ENCODE data around the gene ST7. TPM values are rescaled to one million over a fixed set of nuclear protein-coding genes. Genes with fewer than 3 reads are reported as not detected.

Gene ST7
- total and polyA plus RNA-seq, 2 donors (not counting 1 experiment from before 2014, with no cell fraction given), result 20.0 to 28.6 TPM

GRCh38 chr7:117082647-117083046 lies 129.3 kb downstream of the ST7 start:
- Histone ChIP-seq H3K4me1 (ENCODE audit: control insufficient read depth, extremely low read depth, insufficient read depth, low read length) (peaks cover 2% of the 10 kb centered on the region), H3K27ac (ENCODE audit: insufficient read depth, low read length) (no peak overlapping the region), H3K79me2 (ENCODE audit: control insufficient read depth, insufficient read depth, low read length) (no peaks in the 10 kb centered on the region), H4K20me1 (ENCODE audit: control insufficient read depth, extremely low read depth, insufficient read depth, low read length) (no peaks in the 10 kb centered on the region), H3K4me2 (ENCODE audit: extremely low read depth, insufficient read depth, low read length) (no peak overlapping the region), H3K4me3 (replicated peaks in 1 of 4; ENCODE audit: control extremely low read depth in 1 of 4, insufficient read depth in 1 of 4, low read depth in 3 of 4, low read length in 4 of 4) (no peak overlapping the region), H3K9ac (ENCODE audit: insufficient read depth, low read length) (no peak overlapping the region), H2AFZ (ENCODE audit: low read length) (no peak overlapping the region), H3K36me3 (ENCODE audit: control insufficient read depth, insufficient read depth, low read length) (no peaks in the 10 kb centered on the region), H3K9me3 (ENCODE audit: control insufficient read depth, insufficient read depth, low read depth, low read length) (no peaks in the 10 kb centered on the region), H3K27me3 (ENCODE audit: control insufficient read depth, insufficient read depth, low read length) (no peaks in the 10 kb centered on the region)
- peak in 1 of 2 donors; percentile 26 for DNase-seq (ENCODE audit: low read depth in 2 of 2)
- TF ChIP-seq CTCF (conservative IDR thresholded peaks at IDR 0.05 in 1 of 2, IDR thresholded peaks at IDR 0.05 in 1 of 2; ENCODE audit: low read depth in 1 of 2, low read length in 2 of 2) (no peak), EZH2 (IDR thresholded peaks at IDR 0.05; ENCODE audit: low read length, missing control alignments) (no peak)

GRCh38 chr7:117083648-117084047 lies 130.3 kb downstream of the ST7 start:
- no peaks in the 10 kb centered on the region for H4K20me1 ChIP-seq (ENCODE audit: control insufficient read depth, extremely low read depth, insufficient read depth, low read length)
- no peak overlapping the region for H3K9ac ChIP-seq (ENCODE audit: insufficient read depth, low read length)
- peaks cover 2% of the 10 kb centered on the region for H3K4me1 ChIP-seq (ENCODE audit: control insufficient read depth, extremely low read depth, insufficient read depth, low read length)
- no peaks in the 10 kb centered on the region for H3K9me3 ChIP-seq (ENCODE audit: control insufficient read depth, insufficient read depth, low read depth, low read length)
- no peak overlapping the region for H3K4me2 ChIP-seq (ENCODE audit: extremely low read depth, insufficient read depth, low read length)
- H3K27ac ChIP-seq (ENCODE audit: insufficient read depth, low read length), result no peak overlapping the region
- H3K36me3 ChIP-seq (ENCODE audit: control insufficient read depth, insufficient read depth, low read length), result no peaks in the 10 kb centered on the region
- H3K79me2 ChIP-seq (ENCODE audit: control insufficient read depth, insufficient read depth, low read length), result no peaks in the 10 kb centered on the region
- no peak overlapping the region for H2AFZ ChIP-seq (ENCODE audit: low read length)
- H3K4me3 ChIP-seq (replicated peaks in 1 of 4; ENCODE audit: control extremely low read depth in 1 of 4, insufficient read depth in 1 of 4, low read depth in 3 of 4, low read length in 4 of 4), result no peak overlapping the region
- DNase-seq (ENCODE audit: low read depth in 2 of 2), result no peak
- TF ChIP-seq EZH2 (IDR thresholded peaks at IDR 0.05; ENCODE audit: low read length, missing control alignments), result no peak
- TF ChIP-seq CTCF (conservative IDR thresholded peaks at IDR 0.05 in 1 of 2, IDR thresholded peaks at IDR 0.05 in 1 of 2; ENCODE audit: low read depth in 1 of 2, low read length in 2 of 2), result no peak
- H3K27me3 ChIP-seq (ENCODE audit: control insufficient read depth, insufficient read depth, low read length), result no peaks in the 10 kb centered on the region

- Histone ChIP-seq H3K4me2 (ENCODE audit: extremely low read depth, insufficient read depth, low read length) (no peak overlapping the region), H3K27ac (ENCODE audit: insufficient read depth, low read length) (no peak overlapping the region), H3K9me3 (ENCODE audit: control insufficient read depth, insufficient read depth, low read depth, low read length) (no peaks in the 10 kb centered on the region), H3K27me3 (ENCODE audit: control insufficient read depth, insufficient read depth, low read length) (no peaks in the 10 kb centered on the region), H4K20me1 (ENCODE audit: control insufficient read depth, extremely low read depth, insufficient read depth, low read length) (no peaks in the 10 kb centered on the region), H3K4me1 (ENCODE audit: control insufficient read depth, extremely low read depth, insufficient read depth, low read length) (peaks cover 2% of the 10 kb centered on the region), H3K36me3 (ENCODE audit: control insufficient read depth, insufficient read depth, low read length) (no peaks in the 10 kb centered on the region), H3K4me3 (replicated peaks in 1 of 4; ENCODE audit: control extremely low read depth in 1 of 4, insufficient read depth in 1 of 4, low read depth in 3 of 4, low read length in 4 of 4) (no peak overlapping the region), H2AFZ (ENCODE audit: low read length) (no peak overlapping the region), H3K79me2 (ENCODE audit: control insufficient read depth, insufficient read depth, low read length) (no peaks in the 10 kb centered on the region), H3K9ac (ENCODE audit: insufficient read depth, low read length) (no peak overlapping the region)
- DNase-seq (ENCODE audit: low read depth in 2 of 2), result no peak
- TF ChIP-seq CTCF (conservative IDR thresholded peaks at IDR 0.05 in 1 of 2, IDR thresholded peaks at IDR 0.05 in 1 of 2; ENCODE audit: low read depth in 1 of 2, low read length in 2 of 2) (no peak), EZH2 (IDR thresholded peaks at IDR 0.05; ENCODE audit: low read length, missing control alignments) (no peak)
These were observed 131.0 kb downstream of the ST7 start for GRCh38 chr7:117084286-117084685.

Measured in fibroblast of lung (primary cell).